GM12891 (cell line): ENCODE measurements around the gene LONP2.
"Not testable (repeated sequence)": the region's sequence is repeated elsewhere in the genome, so short reads cannot be mapped to it uniquely, and the experiment has no call there.

Experiments used
- DNase-seq: peaks from one replicate; pipeline ENCODE4 v3.0.0; 2011; ENCODE audit warnings: low spot score; ENCODE audit not compliant: insufficient read length
- FAIRE-seq: peaks from 2 replicates; lab custom pipeline; 2011; peaks lifted over from hg19 to GRCh38; lab: Jason Lieb, UNC
- PAX5 ChIP-seq: IDR thresholded peaks from 2 replicates; pipeline ENCODE4 v1.6.1; 2011; ENCODE audit warnings: low read length, moderate library complexity, mild to moderate bottlenecking; ENCODE audit not compliant: insufficient read depth, severe bottlenecking
- POLR2A ChIP-seq: IDR thresholded peaks from 2 replicates; pipeline ENCODE4 v1.6.1; 2011; ENCODE audit warnings: low read depth, low read length, control low read depth
- POLR2AphosphoS5 ChIP-seq: IDR thresholded peaks from 2 replicates; pipeline ENCODE4 v1.6.1; 2011; ENCODE audit warnings: low read depth, low read length, control low read depth
- POU2F2 ChIP-seq: IDR thresholded peaks from 2 replicates; pipeline ENCODE4 v1.6.1; 2011; ENCODE audit warnings: low read depth, mild to moderate bottlenecking, control low read depth, low read length, moderate library complexity
- SPI1 ChIP-seq: IDR thresholded peaks from 2 replicates; pipeline ENCODE4 v1.6.1; 2011; ENCODE audit warnings: low read depth, low read length, control low read depth
- TAF1 ChIP-seq: IDR thresholded peaks from 2 replicates; pipeline ENCODE4 v1.6.1; 2011; ENCODE audit warnings: low read depth, low read length, control low read depth

The LONP2 gene

GRCh38 chr16:48392407-48392806, 148.3 kb downstream of the LONP2 start:
- DNase-seq (no peak), FAIRE-seq (no peak)
- no peak for TF ChIP-seq POLR2A
- no peak for TF ChIP-seq POU2F2
- no peak for TF ChIP-seq PAX5
- no peak for TF ChIP-seq SPI1
- TF ChIP-seq POLR2AphosphoS5 = no peak
- no peak for TF ChIP-seq TAF1

GRCh38 chr16:48393485-48394354, 149.6 kb downstream of the LONP2 start:
- FAIRE-seq (no peak), DNase-seq (no peak)
- TF ChIP-seq POLR2A (no peak), POLR2AphosphoS5 (no peak), PAX5 (no peak), POU2F2 (no peak), TAF1 (no peak), SPI1 (no peak)

GRCh38 chr16:48394355-48394703, 150.2 kb downstream of the LONP2 start:
- FAIRE-seq (no peak), DNase-seq (no peak)
- TF ChIP-seq SPI1 (no peak), POLR2AphosphoS5 (no peak), POU2F2 (no peak), PAX5 (no peak), TAF1 (no peak)

- peak; percentile 31 for FAIRE-seq
- no peak for TF ChIP-seq POLR2AphosphoS5
- TF ChIP-seq SPI1 = no peak
- no peak for TF ChIP-seq PAX5
- no peak for TF ChIP-seq POU2F2
- TF ChIP-seq TAF1 = no peak
- TF ChIP-seq POLR2A = no peak
- no peak for DNase-seq
These were observed 151.3 kb downstream of the LONP2 start for GRCh38 chr16:48395375-48395774.

GRCh38 chr16:48402547-48402946, 158.4 kb downstream of the LONP2 start:
- FAIRE-seq = not testable (repeated sequence)

GRCh38 chr16:48405153-48405552, 161.1 kb downstream of the LONP2 start:
- FAIRE-seq = no peak
- no peak for DNase-seq

More at GRCh38 chr16:48402547-48402946, 158.4 kb downstream of the LONP2 start:
- not testable (repeated sequence) for DNase-seq

GRCh38 chr16:48405907-48406306, 161.8 kb downstream of the LONP2 start:
- no peak for TF ChIP-seq POU2F2
- TF ChIP-seq POLR2AphosphoS5 = no peak
- no peak for TF ChIP-seq TAF1
- no peak for TF ChIP-seq PAX5
- no peak for TF ChIP-seq POLR2A
- no peak for TF ChIP-seq SPI1
- FAIRE-seq (no peak), DNase-seq (no peak)

More at GRCh38 chr16:48405153-48405552, 161.1 kb downstream of the LONP2 start:
- TF ChIP-seq POLR2AphosphoS5 = no peak
- TF ChIP-seq PAX5 = no peak
